GM19372 (cell line): ENCODE results near the gene MSI1.
"Not testable (repeated sequence)": the region's sequence is repeated elsewhere in the genome, so short reads cannot be mapped to it uniquely, and the experiment has no call there.

Source experiments
- ATAC-seq: cut with Tn5 transposase; IDR thresholded peaks from one replicate; pipeline ENCODE4 v1.9.1; 2021; ENCODE audit warnings: mild to moderate bottlenecking, low read depth, moderate library complexity; ENCODE audit not compliant: unreplicated experiment

Gene MSI1

DNA sequence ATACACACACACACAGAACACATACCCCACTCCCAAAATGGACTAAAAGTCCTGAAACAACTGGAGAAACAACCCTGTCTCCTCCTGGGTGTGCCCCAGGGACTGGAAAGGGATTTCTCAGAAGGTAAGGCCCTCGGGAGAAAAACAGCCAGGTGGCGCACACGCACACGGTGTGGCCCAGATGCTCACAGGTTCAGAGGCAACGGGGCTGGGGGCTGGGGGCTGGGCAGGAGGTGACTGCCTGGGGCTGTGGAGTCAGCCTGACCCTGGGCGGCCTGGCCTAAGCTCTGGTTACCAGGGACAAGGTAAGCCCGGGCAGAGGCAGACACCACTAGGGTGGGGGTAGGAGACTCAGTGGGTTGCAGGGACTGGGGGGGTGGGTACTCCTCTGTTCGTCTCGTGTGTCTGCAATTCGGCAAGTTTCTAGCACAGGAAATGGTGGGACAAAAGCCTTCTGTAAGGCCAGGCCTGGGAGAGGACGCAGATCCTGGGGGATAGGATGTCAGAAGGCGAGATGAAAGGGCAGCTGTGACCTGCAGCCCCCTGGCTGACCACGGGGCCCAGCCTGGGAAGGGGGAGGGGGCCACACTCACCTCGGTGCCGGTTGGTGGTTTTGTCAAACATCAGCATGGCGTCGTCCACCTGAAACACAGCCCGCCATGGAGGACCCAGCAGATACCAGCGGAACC, 10.4 kb downstream of the MSI1 start:
- no peak for ATAC-seq

DNA sequence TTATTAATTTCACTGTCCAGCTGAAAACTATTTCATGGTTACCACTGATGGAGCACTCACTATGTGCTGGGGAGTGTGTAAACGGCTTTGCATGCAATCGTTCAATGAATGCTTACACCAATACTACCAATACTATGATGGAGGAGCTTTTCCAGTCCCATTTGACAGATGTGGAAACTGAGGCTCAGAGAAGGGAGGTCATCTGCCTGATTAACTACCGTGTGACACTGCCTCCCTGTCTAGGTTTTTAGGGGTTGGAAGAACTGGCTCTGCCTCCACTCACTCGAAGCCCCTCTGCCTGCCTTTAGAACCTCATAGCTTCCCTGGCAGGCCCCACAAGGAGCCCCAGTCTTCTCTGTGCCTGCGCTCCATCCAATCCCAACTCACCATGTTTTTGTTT, 11.9 kb downstream of the MSI1 start:
- ATAC-seq = no peak

DNA sequence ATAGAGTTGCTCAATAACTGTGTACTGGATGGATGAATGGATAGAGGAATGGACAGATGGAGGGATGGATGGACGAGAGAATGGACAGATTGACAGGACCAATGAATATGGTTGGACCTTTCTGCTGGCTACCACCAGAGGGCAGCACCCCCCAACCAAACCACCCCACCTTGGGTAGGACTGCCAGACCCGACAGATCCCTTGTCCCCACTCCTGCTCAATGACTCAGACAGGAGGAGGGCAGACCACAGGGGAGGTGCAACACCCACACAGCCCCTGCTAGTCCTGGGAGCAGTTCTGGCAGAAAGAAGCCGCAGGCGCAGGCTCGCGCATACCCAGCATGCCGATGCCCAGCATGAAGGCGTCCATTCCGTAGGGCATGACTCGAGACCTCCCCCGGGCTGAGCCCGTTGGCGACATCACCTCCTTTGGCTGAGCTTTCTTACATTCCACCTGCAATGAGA, 12.4 kb downstream of the MSI1 start:
- no peak for ATAC-seq

DNA sequence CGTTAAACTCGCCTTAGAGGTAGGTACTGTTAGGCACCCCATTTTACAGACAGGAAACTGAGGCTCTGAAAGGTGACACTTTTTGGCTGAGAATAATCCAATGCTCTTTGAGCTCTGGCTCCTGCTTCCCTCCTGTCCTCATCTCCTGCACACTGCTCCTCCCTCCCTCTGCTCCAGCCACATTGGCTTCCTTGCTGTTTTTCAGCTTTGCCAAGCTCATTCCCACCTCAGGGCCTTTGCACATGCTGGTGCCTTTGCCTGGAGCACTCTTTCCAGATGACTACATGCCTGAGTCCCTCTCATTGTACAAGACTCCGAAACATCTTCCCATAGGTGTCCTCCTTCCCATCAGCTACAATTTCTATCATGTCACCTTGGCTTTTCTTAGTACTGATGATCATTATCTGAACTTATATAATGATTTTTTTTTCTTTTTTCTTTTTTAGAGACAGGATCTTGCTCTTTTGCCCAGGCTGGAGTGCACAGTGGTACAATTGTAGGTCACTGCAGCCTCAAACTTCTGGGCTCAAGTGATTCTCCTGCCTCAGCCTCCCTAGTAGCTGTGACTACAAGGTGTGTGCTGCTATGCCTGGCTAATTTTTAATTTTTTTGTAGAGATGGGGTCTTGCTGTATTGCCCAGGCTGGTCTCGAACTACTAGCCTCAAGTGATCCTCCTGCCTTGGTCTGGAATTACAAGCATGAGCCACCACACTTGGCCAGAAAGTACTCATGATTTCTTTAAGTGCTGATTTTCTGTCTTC, 15.2 kb downstream of the MSI1 start:
- ATAC-seq = no peak

DNA sequence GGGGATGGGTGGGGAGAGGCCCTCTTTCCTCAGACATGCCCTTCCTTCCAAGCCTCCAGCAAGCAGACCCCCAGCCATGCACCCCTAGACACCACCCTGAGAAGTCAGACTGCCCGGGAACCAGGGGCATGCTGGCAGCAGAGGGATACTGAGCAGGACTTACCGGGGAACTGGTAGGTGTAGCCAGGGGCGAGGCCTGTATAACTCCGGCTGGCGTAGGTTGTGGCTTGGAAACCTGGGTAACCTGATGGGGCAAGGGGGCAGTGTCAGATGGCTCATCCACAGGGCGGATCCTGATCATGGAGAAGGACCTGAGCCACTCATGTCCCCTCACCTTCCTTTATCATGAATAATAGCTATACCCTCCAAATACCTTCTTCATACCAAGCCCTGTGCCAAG, 15.8 kb downstream of the MSI1 start:
- no peak for ATAC-seq

DNA sequence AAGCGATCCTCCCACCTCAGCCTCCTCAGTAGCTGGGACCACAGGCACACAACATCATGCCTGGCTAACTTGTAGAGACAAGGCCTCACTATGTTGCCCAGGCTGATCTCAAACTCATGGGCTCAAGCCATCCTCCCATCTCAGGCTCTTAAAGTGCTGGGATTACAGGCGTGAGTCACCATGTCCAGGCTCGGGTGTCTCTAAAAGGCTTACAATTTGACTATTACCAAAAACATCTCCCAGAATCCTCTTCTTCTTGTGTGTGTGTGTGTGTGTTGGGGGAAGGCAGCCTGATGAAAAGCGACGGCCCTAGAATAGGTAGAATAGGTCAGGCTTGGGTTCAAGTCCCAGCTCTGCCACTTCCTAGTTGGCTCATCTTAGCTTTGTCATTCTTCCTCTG, 16.8 kb downstream of the MSI1 start:
- no peak for ATAC-seq

DNA sequence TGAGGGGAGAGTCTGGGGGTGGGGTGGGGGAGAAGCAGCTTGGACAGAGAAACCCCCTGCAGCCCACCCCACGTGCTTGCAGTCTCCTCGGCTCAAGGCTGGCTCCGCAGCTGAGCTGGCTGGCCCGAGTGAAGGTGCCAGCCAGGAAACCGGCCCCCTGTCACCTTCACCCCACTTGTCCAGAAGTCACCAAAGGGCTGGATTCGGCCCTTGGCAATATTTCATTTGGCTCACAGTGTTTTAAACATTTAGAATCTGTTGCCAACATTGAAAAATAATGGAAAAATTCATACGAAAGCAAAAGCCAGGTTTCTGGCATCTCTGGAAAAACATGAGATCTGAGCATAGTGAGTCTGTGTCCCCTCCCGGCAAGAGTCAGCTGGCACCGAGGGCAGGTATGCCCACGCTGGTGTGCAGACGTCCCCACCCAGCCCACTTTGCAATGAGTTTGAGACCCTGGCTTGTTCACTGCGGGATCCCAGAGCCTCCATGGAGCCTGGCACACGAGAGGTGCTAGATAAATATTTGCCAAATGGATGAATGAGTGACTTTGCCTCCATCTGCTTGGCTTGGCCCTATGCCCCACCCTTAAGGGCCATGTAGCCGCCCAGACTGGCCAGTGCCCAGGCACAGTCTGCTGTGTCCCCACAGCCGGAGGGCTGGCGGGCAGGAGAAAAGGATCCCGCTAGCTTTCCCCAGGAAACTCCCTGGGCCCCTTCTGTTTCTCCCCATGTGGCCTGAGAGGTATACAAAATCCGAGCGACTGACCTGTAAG, 18.2 kb downstream of the MSI1 start:
- ATAC-seq = no peak

DNA sequence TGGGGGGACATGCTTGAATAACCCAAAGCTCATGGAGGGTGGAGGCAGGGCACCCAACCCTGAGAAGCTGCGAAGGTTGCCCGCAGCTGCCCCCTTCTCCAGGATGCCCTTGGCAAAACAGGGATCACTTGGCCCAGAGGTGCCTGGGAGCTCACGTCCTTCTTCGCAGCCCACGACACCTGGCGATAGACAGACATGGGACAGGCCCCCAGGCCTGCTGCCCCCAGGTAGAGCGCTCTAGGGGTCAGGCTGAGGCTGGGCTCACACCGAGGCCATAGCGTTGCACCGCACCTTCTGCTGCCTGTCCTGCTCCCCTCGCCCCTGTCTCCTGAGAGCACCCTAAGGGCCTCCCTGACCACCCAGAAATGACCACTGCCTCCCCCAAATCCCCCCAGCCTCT, 21.2 kb downstream of the MSI1 start:
- ATAC-seq = no peak

DNA sequence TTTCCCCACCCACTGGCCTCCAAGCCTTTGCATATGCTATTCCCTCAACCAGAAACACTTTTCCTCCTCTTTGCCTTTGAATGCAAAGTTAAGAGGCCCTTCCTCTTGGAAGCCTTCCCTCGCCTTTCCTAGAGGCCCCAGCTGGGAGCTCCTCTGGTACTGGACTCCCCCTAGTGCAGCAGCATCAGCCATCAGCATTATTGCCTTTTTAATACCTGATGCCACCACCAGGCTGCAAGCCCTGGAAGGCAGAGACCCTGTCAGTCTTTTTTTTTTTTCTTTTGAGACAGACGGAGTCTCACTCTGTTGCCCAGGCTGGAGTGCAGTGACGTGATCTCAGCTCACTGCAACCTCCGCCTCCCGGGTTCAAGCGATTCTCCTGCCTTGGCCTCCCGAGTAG, 22.3 kb downstream of the MSI1 start:
- no peak for ATAC-seq

DNA sequence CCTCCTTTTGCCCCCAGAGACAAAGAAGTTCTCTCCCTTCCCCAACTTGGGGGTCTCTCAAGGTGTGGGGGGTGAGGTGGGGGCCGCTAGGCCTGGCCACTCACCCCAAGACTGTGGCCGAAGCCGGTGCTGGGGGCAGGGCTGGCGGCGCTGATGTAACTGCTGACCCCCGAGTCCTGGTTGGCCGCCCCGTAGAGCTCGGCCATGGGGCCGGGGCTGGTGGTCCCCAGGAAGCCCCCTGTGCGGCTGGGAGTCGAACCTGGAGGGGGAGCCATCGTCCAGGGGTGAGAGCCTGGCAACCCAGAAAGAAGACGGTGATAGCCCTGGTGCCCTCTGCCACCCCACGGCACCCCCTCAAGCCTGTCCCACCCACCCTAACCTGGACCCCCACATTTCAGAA, 22.9 kb downstream of the MSI1 start:
- no peak for ATAC-seq

DNA sequence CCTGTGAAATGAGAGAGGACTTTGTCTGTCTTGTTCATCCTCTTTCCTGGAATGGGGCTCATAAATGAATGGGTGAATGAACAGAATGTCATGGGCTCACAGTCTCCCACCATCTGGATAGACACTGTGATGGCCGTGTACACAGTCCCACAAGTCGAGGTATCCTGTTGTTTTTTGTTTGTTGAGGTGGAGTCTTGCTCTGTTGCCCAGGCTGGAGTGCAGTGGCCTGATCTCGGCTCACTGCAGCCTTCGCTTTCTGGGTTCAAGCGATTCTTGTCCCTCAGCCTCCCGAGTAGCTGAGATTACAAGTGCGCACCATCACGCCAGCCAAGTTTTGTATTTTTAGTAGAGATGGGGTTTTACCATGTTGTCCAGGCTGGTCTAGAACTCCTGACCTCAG, 25.3 kb downstream of the MSI1 start:
- ATAC-seq = no peak

DNA sequence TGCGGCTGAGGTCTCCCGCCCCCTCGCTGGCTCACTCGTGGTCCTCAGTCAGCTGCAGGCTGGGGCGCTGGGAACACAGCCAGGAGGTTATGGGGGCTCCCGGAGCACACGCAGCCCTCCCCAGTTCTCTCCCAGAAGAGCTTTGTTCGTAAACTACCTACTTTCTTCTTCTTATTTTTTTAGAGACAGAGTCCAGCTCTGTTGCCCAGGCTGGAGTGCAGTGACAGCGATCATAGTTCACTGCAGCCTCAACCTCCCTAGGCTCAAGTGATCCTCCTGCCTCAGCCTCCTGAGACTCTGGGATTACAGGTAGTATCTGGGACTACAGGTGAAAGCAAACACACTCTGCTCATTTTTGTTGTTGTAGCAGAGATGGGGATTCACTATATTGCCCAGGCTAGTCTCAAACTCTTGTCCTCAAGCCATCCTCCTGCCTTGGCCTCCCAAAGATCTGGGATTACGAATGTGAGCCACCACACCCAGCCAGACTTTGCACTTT, 25.9 kb downstream of the MSI1 start:
- no peak for ATAC-seq

DNA sequence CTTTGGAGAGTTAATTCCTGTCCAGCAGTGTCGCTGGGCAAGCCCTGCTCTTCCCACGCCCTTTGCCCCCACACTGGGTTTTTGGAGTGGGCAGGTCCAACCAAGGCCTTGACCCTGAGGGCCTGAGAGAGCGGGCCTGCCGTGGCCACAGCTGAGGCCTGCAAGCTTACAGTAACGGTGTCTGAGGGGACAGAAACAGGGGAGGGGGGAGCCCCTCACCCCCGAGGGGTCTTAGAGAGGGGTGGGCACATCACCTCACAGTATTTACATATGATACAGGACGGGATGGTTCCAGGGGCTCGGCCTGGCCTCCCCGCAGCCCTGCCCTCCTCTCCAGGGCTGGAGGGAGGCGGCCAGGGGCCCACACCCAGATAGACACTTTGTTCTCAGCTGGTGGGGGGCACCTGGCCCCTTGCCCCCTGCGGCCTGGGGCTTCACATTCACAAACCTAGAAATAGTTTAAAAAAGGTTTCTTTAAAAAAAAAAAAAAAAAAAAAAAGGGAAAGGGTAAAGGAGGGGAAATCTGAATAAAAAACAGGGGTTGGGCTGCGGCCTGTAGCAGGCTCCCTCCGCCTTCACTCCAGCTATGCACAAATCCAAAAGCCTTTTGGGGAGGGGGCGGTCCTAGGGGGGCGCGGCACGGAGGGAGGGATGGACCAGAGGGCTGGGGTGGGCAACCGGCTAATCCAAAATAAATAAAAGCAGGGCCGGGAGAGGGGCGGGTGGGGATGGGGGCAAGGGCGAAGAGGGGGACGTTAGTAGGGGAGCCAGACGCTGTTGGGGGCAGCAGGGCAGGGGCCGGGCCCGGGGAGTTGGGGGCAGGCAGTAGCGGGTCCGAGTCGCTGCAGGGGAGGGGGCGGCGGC, 26.6 kb downstream of the MSI1 start:
- no peak for ATAC-seq

DNA sequence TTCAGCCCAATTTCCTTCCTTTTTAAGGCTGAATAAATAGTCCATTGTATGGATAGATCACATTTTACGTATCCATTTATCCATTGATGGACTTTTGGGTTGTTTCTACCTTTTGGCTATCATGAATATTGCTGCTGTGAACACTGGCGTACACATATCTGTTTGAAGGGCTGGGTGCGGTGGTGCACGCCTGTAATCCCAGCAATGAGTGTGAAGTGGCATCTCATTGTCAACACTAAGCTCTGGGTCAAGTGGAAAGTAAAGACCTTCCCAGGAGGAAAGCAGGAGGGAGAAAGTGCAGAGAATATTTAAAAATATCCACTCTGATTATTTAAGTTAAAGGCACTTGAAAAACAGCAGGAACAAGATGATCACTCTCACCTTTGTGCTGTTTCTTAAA, 29.7 kb downstream of the MSI1 start:
- ATAC-seq = no peak

DNA sequence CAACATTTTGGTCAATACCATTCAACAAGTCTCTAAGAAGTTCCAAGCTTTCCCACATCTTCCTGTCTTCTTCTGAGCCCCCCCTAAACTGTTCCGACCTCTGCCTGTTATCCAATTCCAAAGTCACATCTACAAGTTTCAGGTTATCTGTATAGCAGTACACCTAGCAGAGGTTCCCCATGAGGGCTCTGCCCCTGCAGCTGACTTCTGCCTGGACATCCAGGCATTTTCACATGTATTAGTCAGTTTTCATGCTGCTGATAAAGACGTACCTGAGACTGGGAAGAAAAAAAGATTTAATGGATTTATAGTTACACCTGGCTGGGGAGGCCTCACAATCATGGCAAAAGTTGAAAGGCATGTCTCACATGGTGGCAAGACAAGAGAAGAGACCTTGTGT, 31.2 kb downstream of the MSI1 start:
- ATAC-seq = no peak

DNA sequence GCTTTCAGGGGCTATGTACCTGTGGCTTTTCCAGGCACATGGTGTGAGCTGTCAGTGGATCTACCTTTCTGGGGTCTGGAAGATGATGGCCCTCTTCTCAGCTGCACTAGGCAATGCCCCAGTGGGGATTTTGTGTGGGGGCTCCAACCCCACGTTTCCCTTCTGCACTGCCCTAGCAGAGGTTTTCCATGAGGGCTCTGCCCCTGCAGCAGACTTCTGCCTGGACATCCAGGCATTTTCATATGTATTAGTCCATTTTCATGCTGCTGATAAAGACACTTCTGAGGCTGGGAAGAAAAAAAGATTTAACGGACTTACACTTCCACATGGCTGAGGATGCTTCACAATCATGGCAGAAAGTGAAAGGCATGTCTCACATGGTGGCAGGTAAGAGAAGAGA, 32.6 kb downstream of the MSI1 start:
- ATAC-seq = not testable (repeated sequence)

DNA sequence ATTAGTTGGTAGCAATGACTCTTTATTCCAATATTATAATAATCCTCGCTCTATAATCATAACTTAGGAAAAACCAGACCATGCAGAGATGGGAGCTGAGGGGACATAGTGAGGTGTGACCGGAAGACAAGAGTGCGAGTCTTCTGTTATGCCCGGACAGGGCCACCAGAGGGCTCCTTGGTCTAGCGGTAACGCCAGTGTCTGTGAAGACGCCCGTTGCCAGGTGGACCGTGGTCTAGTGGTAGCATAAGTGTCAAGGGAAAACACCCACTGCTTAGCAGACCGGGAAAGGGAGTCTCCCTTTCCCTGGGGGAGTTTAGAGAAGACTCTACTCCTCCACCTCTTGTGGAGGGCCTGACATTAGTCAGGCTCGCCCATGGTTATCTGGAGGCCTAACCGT, 33.5 kb downstream of the MSI1 start:
- not testable (repeated sequence) for ATAC-seq

DNA sequence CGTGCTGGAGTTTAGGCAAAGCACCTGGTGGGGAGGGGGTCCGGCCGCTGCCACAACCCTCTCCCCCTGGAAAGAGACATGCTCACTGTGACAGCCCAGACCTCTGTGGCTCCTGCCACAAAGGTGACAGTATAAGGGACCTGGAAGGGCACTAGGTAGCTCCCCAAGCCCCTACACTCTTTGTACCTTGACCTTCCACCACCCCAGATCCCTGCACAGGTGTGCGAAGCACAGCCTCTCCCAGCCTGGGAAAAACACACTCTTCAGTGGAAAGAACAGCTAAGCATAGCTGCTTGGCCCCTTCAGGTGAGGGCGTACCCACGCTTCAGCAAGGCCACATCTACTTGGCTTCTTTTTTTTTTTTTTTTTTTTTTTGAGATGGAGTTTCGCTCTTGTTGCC, 36.4 kb downstream of the MSI1 start:
- no peak for ATAC-seq

DNA sequence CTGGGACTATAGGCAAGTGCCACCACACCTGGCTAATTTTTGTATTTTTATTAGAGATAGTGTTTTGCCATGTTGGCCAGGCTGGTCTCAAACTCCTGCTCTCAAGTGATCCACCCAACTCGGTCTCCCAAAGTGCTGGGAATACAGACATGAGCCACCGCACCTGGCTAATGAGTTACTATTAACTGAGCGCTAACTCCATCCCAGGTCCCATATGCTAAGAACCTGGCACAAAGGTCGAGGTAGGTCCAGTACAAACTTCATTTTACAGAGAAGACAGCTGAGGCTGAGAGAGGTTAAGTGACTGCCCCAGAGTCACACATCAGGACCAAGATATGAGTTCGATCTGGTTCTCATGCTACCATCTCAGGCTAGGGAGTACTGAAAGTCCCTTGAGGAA, 36.9 kb downstream of the MSI1 start:
- ATAC-seq = no peak

DNA sequence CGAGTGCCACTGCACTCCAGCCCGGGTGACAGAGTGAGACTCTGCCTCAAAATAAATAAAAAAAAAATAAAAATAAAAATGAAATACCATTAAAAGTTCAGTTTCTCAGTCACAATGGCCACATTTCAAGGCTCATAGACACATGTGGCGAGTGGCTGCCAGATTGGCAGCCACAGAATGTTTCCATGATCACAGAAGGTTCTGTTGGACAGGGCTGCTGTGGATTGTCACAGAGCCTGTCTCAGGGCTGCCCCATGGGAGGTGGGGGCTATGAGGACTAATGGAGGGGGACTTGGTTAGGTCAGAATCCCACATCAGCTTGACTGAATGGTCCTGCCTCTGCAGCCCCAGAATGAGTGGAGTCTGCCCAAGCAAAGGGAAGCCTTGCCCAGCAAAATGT, 37.6 kb downstream of the MSI1 start:
- ATAC-seq = no peak
